ENCODE results near the gene ISCU.

GRCh38 chr12:108531929-108532848, 30.2 kb upstream of the ISCU start:
- no peak for TF ChIP-seq CTCF (IDR thresholded peaks at IDR 0.05)
- no peak for TF ChIP-seq POLR2A (IDR thresholded peaks at IDR 0.05)

All from thyroid gland (tissue), 4 donors.